ENCODE data around the gene STYXL2.

STYXL2 gene

GRCh38 chr1:167077128-167077867, 16.6 kb upstream of the STYXL2 start:
- FAIRE-seq (no peak), DNase-seq (ENCODE audit: insufficient read length, low spot score) (no peak)

GRCh38 chr1:167077868-167078210, 16.0 kb upstream of the STYXL2 start:
- FAIRE-seq, result no peak

GRCh38 chr1:167081594-167082156, 12.2 kb upstream of the STYXL2 start:
- DNase-seq (ENCODE audit: insufficient read length, low spot score) (no peak), FAIRE-seq (no peak)

More at GRCh38 chr1:167077868-167078210, 16.0 kb upstream of the STYXL2 start:
- no peak for DNase-seq (ENCODE audit: insufficient read length, low spot score)

GRCh38 chr1:167082511-167083027, 11.3 kb upstream of the STYXL2 start:
- no peak for DNase-seq (ENCODE audit: insufficient read length, low spot score)

GRCh38 chr1:167083066-167083665, 10.7 kb upstream of the STYXL2 start:
- FAIRE-seq (no peak), DNase-seq (ENCODE audit: insufficient read length, low spot score) (no peak)

More at GRCh38 chr1:167082511-167083027, 11.3 kb upstream of the STYXL2 start:
- FAIRE-seq, result no peak

- FAIRE-seq (no peak), DNase-seq (ENCODE audit: insufficient read length, low spot score) (no peak)
Observed at GRCh38 chr1:167083871-167084270, 10.0 kb upstream of the STYXL2 start.

- DNase-seq (ENCODE audit: insufficient read length, low spot score) (no peak), FAIRE-seq (no peak)
Observed at GRCh38 chr1:167084757-167085156, 9.1 kb upstream of the STYXL2 start.

- FAIRE-seq, result no peak
- no peak for DNase-seq (ENCODE audit: insufficient read length, low spot score)
Observed at GRCh38 chr1:167086033-167086432, 7.8 kb upstream of the STYXL2 start.

- DNase-seq (ENCODE audit: insufficient read length, low spot score) (no peak), FAIRE-seq (no peak)
Observed at GRCh38 chr1:167086768-167087167, 7.1 kb upstream of the STYXL2 start.

GRCh38 chr1:167088746-167089417, 5.0 kb upstream of the STYXL2 start:
- no peak for FAIRE-seq
- no peak for DNase-seq (ENCODE audit: insufficient read length, low spot score)

- FAIRE-seq, result no peak
- DNase-seq (ENCODE audit: insufficient read length, low spot score), result no peak
Observed at GRCh38 chr1:167089939-167090313, 3.9 kb upstream of the STYXL2 start.

- DNase-seq (ENCODE audit: insufficient read length, low spot score) (no peak), FAIRE-seq (no peak)
Observed at GRCh38 chr1:167090314-167090942, 3.4 kb upstream of the STYXL2 start, which contains the start of gene GPA33. GPA33 (minus strand) TSS chr1:167090377; CDS start chr1:167090287, 90 bp downstream.

- DNase-seq (ENCODE audit: insufficient read length, low spot score) (no peak), FAIRE-seq (no peak)
Observed at GRCh38 chr1:167092653-167093052, 1.2 kb upstream of the STYXL2 start.

GRCh38 chr1:167094690-167095089, 815 bp downstream of the STYXL2 start:
- DNase-seq (ENCODE audit: insufficient read length, low spot score) (no peak), FAIRE-seq (no peak)

- FAIRE-seq (no peak), DNase-seq (ENCODE audit: insufficient read length, low spot score) (no peak)
Observed at GRCh38 chr1:167095368-167095767, 1.5 kb downstream of the STYXL2 start.

GRCh38 chr1:167099851-167100250, 6.0 kb downstream of the STYXL2 start:
- FAIRE-seq, result no peak

GRCh38 chr1:167100730-167101129, 6.9 kb downstream of the STYXL2 start:
- no peak for DNase-seq (ENCODE audit: insufficient read length, low spot score)
- no peak for FAIRE-seq

More at GRCh38 chr1:167099851-167100250, 6.0 kb downstream of the STYXL2 start:
- DNase-seq (ENCODE audit: insufficient read length, low spot score), result no peak

GRCh38 chr1:167101754-167102153, 7.9 kb downstream of the STYXL2 start:
- FAIRE-seq (no peak), DNase-seq (ENCODE audit: insufficient read length, low spot score) (no peak)

GRCh38 chr1:167102906-167103573, 9.2 kb downstream of the STYXL2 start:
- no peak for FAIRE-seq

GRCh38 chr1:167104256-167104633, 10.4 kb downstream of the STYXL2 start:
- DNase-seq (ENCODE audit: insufficient read length, low spot score) (no peak), FAIRE-seq (peak; percentile 47)

More at GRCh38 chr1:167102906-167103573, 9.2 kb downstream of the STYXL2 start:
- DNase-seq (ENCODE audit: insufficient read length, low spot score), result no peak

Measured in GM19239 (cell line).